Activated T-helper 9 cell treated with anti-CD3 and anti-CD28 coated beads, Interleukin-2, amount 50 U/mL, for 16 hours (primary cell): Measurements from ENCODE around the gene TSPAN14.
"Not testable (repeated sequence)": the region's sequence is repeated elsewhere in the genome, so short reads cannot be mapped to it uniquely, and the experiment has no call there.

Source experiments
- DNase-seq: peaks from one replicate; pipeline ENCODE4 v3.0.0-alpha.2; 2020; ENCODE audit warnings: low read depth

Gene TSPAN14

GRCh38 chr10:80526742-80527141, 72.6 kb downstream of the TSPAN14 start:
- no peak for DNase-seq

DNA sequence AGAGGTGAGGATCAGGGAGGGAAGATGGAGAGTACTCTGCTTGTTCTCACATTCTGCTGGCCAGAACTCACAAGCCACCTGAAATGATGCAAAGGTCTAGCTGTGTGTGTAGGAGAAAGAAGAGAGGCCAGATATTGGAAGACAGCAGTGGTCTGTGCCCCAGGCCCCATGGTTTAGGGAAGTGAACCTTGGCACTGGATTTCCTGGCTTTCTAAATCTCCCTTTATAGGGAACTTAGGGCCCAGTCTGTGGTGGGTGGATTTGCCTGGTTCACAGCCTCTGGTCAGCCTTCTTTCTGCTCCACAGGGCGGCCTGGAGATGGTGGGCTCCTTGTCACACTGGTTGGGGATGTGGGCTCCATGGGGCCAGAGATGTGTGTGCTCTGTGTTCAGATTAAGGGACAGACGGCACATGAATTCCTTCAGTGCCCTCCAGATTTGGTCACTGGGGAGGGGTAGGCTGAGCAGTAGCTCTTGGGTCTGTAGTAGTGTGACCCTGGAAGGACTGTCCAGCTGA, 74.1 kb downstream of the TSPAN14 start:
- no peak for DNase-seq

DNA sequence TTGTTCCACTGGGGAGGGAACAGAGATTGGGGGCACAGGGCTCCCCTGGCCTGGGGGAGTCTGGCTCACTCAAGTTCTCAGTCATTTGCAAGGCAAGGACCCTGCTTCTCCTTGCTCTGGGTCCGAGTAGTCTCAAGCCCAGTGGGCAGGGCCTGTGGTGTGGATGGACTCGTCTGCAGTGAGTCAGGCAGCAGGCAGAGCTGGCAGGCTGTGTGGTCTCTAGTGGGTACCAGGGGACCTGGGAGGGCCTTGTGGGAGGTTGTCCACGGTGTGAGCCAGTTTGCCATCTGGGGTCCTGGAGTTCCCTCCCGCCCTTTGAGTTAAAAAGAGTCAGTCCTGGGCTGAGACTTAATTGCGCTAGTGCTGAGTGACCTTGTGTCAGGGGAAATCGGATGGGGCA, 74.8 kb downstream of the TSPAN14 start:
- DNase-seq: no peak

DNA sequence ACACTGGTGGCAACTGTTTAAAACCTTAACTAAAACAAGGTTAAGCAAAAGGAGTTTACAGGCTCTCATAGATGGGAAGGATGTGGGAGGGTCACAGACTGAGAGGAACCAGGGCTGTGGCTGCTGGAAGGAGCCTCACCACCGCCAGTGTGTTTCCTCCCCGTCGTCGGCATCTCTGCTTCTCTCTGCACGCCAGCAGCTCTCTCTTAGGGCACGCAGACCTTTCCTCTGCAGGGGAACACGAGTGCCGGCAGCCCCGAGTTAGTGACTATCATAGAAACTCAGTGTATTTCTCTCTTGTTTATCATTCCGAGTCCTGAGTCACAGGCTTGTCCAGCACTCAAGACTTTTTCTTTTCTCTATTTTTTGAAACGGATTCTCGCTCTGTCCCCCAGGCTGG, 75.5 kb downstream of the TSPAN14 start:
- DNase-seq: no peak

DNA sequence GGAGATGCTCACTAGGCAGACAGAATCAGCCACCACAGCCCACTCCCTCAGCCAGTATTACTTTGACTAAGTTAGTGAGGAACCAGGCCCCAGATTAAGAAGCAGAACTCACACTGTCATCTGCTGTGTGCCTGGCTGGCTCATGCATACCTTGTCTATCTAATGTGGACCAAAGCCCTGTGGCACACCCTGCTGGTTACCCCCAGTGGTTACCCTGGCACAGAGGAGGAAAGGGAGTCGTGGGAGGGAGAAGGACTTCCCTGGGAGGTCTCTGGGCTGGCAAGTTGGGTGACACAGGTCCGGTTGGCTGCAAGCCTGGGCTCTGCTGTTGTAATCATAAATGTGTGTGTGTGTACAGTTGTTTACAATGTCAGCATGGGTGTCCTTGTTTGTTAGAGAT, 76.1 kb downstream of the TSPAN14 start:
- no peak for DNase-seq

- DNase-seq: no peak
Measured at GRCh38 chr10:80530816-80531215, 76.7 kb downstream of the TSPAN14 start.

GRCh38 chr10:80532571-80532970, 78.5 kb downstream of the TSPAN14 start:
- DNase-seq: no peak

- DNase-seq: not testable (repeated sequence)
Measured at GRCh38 chr10:80534059-80534458, 79.9 kb downstream of the TSPAN14 start.

DNA sequence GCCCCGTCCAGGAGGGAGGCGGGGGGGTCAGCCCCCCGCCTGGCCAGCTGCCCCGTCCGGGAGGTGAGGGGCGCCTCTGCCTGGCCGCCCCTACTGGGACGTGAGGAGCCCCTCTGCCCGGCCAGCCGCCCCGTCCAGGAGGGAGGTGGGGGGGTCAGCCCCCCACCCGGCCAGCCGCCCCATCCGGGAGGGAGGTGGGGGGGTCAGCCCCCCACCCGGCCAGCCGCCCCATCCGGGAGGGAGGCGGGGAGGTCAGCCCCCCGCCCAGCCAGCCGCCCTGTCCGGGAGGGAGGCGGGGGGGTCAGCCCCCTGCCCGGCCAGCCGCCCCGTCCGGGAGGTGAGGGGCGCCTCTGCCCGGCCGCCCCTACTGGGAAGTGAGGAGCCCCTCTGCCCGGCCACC, 80.5 kb downstream of the TSPAN14 start:
- not testable (repeated sequence) for DNase-seq

- DNase-seq: peak; percentile 63
Measured at GRCh38 chr10:80535671-80536360, 81.7 kb downstream of the TSPAN14 start.

GRCh38 chr10:80536361-80536835, 82.3 kb downstream of the TSPAN14 start:
- DNase-seq: no peak

DNA sequence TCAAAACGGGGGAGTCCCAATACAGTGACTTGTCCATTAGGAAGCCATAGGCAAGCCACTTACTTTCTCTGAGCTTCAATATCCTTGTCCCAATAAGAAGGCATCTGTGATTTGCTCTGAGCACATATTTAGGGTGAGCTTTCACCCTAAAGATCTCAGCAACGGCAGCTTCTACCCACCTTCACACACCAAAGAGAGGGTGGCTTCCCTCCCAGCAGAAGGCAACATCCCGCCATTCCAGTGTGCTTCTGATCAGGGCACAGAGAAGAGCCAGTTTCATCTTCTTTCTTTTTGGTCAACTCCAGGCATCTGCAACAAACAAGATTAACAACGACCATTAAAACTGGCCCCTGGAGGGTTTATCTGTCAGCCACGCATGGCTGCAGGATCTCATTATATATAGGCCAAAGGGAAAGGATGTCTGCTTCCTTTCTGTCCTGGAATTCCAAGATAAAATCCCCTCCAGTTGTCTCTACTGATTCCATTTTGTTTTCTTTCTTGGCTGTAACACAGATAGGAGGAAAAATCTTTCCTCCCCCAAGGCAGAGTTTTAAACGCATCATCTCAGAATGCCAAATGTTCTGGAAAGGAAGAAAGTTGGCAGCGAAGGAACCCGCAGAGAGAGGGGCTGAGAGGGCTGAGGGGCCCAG, 83.1 kb downstream of the TSPAN14 start:
- no peak for DNase-seq

GRCh38 chr10:80537736-80538480, 83.8 kb downstream of the TSPAN14 start, which contains the start of gene SH2D4B:
TSS of gene SH2D4B (plus strand) at chr10:80537902. CDS start at chr10:80538332, 430 bp downstream.
- DNase-seq: no peak

DNA sequence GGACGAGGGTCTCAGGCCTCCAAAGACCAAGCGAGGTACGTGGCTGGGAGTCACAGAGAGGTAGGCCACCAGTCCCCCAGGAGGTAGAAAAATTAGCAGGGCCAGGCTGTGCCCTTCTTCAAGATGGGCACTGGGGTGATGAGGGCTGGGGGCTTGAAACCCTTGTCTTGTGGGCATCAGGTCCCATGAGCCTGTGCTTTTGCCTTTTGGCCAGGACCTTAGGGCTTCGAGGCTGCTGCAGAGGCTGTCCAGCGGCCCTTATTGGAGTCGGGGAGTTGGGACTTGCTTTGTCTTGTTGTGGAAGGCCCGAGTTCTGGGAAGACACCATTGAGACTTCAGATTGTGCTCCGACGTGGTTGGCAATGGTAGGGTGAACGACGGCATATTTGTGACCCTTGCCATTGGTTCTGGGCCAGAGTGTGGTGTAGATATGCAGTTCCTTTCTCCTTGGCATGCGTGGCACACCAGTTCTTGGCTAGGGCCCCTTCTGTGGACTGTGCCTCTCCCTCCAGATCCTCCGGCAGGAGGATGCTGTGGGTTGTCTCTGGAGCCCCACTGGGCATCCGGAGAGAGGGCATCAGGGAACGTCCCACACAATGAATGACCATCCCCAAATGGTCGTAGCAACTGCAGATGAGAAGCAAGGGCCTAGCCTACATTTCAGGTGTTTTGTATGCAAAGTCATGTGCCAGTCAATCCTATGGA, 84.5 kb downstream of the TSPAN14 start:
- DNase-seq: no peak

DNA sequence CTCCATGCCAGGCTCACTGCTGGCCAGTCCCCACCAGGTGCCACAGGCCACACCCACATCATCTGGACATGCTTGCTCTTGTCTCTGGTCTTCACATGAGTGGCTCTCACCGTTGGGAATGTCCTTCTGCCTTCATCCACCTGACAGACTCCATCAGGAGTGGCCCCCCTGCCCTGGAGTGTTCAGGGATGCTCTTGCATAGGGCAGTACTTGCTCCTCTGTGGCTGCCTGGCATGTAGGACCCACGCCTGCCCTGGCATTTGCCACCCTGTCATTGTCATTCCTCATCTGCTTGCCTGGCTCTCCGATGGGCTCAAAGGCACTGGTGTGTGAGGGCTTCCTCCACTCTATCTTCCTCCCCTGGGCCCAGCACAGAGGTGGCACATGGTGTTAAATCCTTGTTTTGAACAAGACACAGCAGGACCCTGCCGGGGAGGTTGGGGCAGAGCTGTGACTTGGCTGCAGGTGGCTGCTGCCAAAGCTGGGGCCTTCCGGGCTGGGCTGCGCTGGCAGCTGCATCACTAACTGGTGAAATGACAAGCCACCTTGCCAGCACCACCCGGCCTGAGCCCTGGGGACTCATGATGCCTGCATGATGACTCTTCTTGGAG, 85.4 kb downstream of the TSPAN14 start:
- no peak for DNase-seq

DNA sequence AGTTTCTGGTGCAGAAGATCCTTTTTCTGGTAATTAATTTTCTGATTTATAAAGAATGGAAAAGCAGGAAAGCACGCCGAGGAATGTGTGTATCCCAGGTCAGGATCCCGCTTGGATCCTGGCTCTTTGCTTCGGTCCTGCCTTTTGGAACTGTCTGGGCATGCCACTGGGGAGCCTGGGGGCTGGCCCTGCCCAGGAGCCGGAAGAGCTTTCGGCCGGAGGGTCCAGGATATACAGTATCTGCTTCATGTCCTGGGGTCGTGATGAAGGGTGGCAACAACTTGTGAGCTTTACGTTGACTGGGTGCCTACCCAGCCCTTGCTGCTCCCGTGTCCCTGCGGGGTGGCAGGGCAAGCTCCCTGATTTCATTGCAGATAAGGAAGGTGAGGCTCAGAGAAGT, 86.0 kb downstream of the TSPAN14 start:
- no peak for DNase-seq

GRCh38 chr10:80540618-80540980, 86.5 kb downstream of the TSPAN14 start:
- no peak for DNase-seq

- no peak for DNase-seq
Measured at GRCh38 chr10:80540981-80541750, 87.1 kb downstream of the TSPAN14 start.

- DNase-seq: no peak
Measured at GRCh38 chr10:80542053-80542452, 87.9 kb downstream of the TSPAN14 start.

DNA sequence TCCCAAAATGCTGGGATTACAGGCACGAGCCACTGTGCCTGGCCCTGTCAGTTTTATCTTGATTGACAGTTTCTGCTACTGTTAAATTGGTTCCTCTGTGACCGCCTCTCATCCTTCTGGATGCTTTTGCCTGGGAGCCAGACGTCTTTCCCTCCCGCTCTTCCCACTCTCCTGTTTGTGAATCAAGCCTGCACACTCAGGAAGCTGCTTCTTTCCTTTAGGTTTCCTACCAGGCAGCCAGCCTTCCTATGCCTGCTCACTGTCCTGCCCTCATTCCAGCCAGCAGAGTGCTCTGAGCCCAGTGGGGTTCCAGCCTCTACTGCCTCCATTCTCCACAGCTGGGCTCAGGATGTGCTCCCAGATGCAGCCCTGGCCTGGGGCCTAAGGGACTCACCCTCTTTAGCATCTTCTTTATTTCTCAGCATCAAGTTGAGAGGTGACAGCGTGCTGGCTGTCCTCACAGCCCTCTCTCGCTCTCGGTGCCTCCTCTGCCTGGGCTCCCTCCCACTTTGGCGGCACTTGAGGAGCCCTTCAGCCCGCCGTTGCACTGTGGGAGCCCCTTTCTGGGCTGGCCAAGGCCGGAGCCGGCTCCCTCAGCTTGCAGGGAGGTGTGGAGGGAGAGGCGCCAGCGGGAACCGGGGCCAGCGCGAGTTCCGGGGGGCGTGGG, 88.7 kb downstream of the TSPAN14 start:
- no peak for DNase-seq
